AG09319 (cell line): ENCODE results near the gene AK5.
A peak's percentile ranks its signal among the peaks of the same experiment; 100 is the strongest.
"Not testable (repeated sequence)": the region's sequence is repeated elsewhere in the genome, so short reads cannot be mapped to it uniquely, and the experiment has no call there.

Experiments used
- DNase-seq: peaks from one replicate; pipeline ENCODE4 v3.0.0-alpha.2; 2010; ENCODE audit warnings: low read depth; ENCODE audit errors: extremely low read depth
- CTCF ChIP-seq: IDR thresholded peaks from 2 replicates; pipeline ENCODE4 v1.5.1; 2011; ENCODE audit warnings: low read depth, mild to moderate bottlenecking, inconsistent platforms, low read length, moderate library complexity

Gene AK5

GRCh38 chr1:77406661-77407060 lies 124.8 kb downstream of the AK5 start:
- peak; percentile 39 for DNase-seq
- TF ChIP-seq CTCF: no peak

- DNase-seq: no peak
- no peak for TF ChIP-seq CTCF
These were observed 126.0 kb downstream of the AK5 start for GRCh38 chr1:77407738-77408375.

DNA sequence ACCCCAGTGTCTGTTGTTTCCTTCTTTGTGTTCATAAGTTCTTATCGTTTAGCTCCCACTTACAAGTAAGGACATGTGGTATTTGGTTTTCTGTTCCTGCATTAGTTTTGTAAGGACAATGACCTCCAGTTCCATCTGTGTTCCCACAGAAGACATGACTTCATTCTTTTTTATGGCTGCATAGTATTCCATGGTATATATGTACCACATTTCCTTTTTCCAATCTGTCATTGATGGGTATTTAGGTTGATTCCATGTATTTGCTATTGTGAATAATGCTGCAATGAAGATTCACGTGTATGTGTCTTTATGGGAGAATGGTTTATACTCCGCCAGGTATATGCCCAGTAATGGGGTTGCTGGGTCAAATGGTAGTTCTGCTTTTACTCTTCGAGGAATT lies 127.1 kb downstream of the AK5 start:
- DNase-seq: not testable (repeated sequence)

DNA sequence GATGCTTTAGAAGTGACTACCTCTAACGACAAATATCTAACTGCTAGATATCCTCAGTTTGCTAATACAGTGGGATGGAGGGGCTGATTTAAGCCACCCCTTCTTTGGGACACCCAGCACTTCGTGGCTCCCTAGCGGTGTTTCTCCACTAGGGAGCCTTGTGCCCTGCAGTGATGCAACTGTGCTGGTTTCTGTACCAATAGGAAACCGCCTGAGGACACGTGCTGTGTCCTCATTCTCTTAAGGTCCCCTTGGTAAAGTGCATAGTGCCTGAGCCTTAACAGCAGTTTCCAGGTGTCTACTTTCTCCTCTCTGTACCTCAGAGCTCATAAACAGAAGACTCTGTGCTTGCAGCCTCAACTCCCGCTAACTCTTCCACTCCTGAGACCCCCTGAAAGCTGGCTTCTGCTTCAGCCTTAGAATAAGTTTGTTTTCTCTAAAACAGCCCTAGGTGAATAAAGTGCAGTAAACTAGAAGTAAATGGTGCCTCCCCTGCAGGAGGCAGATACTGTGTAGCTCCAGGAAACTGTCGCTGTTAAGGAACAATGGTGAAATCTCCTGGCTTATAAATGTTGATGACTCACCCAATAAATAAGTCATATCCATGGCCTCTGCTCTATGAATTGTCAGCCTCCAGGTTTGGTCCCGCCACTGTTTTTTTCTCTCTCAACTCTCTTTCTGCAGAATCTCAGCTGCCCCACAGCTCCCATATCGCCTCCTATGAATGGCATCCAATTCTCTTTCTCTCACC lies 130.4 kb downstream of the AK5 start:
- no peak for TF ChIP-seq CTCF

DNA sequence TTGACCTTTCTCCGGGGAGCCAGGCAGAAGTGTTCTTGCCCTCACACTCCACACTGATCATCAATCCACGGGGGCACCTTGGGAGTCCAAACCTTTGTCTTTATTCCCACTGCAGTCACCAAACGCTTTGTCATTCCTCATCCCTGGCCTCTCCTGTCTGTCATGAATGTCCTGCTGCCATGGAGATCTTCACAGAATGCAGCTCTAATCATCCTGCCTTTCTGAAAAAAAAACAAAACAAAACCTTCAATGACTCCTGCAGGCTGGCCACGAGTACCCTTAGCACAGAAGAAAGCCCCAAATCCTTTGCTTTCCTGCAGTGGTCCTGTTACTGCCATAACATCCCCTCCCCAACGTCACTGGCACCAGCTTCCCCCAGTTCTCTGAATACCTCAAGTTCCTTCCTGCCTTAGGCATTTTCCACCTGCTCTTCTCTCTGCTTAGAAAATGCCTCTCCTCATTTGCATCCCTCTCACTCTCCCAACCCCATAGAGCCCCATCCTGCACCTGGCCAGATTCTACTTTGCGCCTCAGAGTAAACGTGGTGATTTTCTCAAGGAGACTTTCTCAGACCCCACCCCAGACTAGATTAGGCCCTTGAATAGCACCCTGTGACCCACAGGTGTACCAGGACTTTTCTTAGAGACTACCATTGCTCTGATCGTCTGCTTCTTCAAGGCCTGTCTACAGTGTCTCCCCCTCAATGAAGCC lies 131.2 kb downstream of the AK5 start:
- DNase-seq: no peak
- no peak for TF ChIP-seq CTCF

More for the DNA sequence above, 130.4 kb downstream of the AK5 start:
- DNase-seq: no peak

DNA sequence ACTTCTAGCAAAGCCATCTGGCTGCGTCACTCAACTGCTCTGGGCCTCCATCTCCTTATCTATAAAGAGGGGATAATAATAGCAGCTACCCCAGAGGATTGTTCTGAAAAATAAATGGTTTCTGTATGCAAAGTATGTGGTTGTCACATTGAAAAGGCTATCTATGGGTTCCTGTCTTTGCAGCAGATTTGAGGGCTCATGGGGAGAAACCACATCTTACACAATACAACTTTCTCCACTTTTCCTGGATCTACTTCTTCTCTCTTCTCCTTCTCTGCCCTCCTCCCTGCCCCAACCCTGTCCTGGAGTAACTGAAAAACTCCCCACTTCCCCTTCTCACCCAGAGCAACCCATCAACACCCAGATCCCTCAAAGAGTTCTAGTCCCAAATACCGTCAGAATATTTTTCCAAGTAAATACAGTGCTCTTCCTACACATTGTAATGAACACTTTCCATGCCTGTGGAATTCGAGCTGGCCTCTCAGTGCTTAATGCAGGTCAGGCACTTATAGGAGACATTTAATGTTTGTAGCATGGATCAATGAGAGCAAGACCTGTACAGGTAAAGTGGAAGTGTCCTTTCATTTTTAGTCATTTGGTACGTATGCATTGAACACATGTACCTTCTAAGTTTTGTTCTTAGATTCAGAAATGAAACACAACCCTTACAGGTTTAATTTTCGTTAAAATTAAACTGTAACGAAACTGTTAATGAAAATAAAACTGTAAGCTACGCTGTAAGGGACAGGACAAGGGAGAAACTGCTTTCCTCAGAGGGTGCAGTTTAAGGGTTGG lies 131.9 kb downstream of the AK5 start:
- DNase-seq: no peak
- TF ChIP-seq CTCF: no peak

- no peak for DNase-seq
- TF ChIP-seq CTCF: no peak
These were observed 133.8 kb downstream of the AK5 start for GRCh38 chr1:77415579-77415978.
